HG02763 (cell line): ENCODE data around the gene LMBR1.

Experiments used
- ATAC-seq: cut with Tn5 transposase; IDR thresholded peaks from one replicate; pipeline ENCODE4 v1.9.1; 2021; ENCODE audit warnings: mild to moderate bottlenecking, moderate library complexity; ENCODE audit not compliant: unreplicated experiment

LMBR1 gene

GRCh38 chr7:156635529-156636385 is 257.2 kb downstream of the LMBR1 start:
- ATAC-seq = no peak

GRCh38 chr7:156634117-156634516 is 258.9 kb downstream of the LMBR1 start:
- no peak for ATAC-seq

GRCh38 chr7:156629873-156630272 is 263.1 kb downstream of the LMBR1 start:
- no peak for ATAC-seq

- no peak for ATAC-seq
Observed at GRCh38 chr7:156628562-156628961, 264.4 kb downstream of the LMBR1 start.
